Mesendoderm (in vitro differentiated cells): ENCODE measurements around the gene GIMAP2.

Experiments
- DNase-seq: peaks from one replicate; pipeline ENCODE4 v3.0.0; 2013
- H2AK5ac ChIP-seq: 2 replicates; pipeline ENCODE4 v1.6.1; 2013; ENCODE audit warnings: low read length, inconsistent platforms
- H2BK120ac ChIP-seq: 2 replicates; pipeline ENCODE4 v1.6.1; 2013; ENCODE audit warnings: low read depth, mild to moderate bottlenecking, low read length, moderate library complexity, mixed read lengths
- H2BK15ac ChIP-seq: replicated peaks from 2 replicates; pipeline ENCODE4 v1.6.1; 2013; ENCODE audit warnings: low read depth, mild to moderate bottlenecking, moderate library complexity
- H2BK5ac ChIP-seq: 2 replicates; pipeline ENCODE4 v1.6.1; 2013; ENCODE audit warnings: low read length, inconsistent platforms
- H3K18ac ChIP-seq: 2 replicates; pipeline ENCODE4 v1.6.1; 2013; ENCODE audit warnings: mild to moderate bottlenecking, low read length, mixed read lengths
- H3K23ac ChIP-seq: one replicate; pipeline ENCODE4 v1.6.1; 2013; ENCODE audit warnings: low read length
- H3K27ac ChIP-seq: 2 replicates; pipeline ENCODE4 v1.5.1; 2013; ENCODE audit warnings: low read depth, mild to moderate bottlenecking, inconsistent platforms, low read length, moderate library complexity
- H3K27me3 ChIP-seq: 2 replicates; pipeline ENCODE4 v1.6.1; 2013; ENCODE audit warnings: low read length, control low read depth, mild to moderate bottlenecking, inconsistent platforms; ENCODE audit not compliant: insufficient read depth, poor library complexity
- H3K36me3 ChIP-seq: 2 replicates; pipeline ENCODE4 v1.6.1; 2013; ENCODE audit warnings: low read length, inconsistent platforms; ENCODE audit not compliant: control insufficient read depth, insufficient read depth
- H3K4ac ChIP-seq: one replicate; pipeline ENCODE4 v1.6.1; 2013; ENCODE audit warnings: low read depth, mild to moderate bottlenecking, low read length, moderate library complexity
- H3K4me1 ChIP-seq: 2 replicates; pipeline ENCODE4 v1.6.1; 2013; ENCODE audit warnings: low read depth, low read length, inconsistent platforms; ENCODE audit not compliant: control insufficient read depth
- H3K4me2 ChIP-seq: 2 replicates; pipeline ENCODE4 v1.6.1; 2013; ENCODE audit warnings: low read length
- H3K4me3 ChIP-seq: 2 replicates; pipeline ENCODE4 v1.5.1; 2013; ENCODE audit warnings: mild to moderate bottlenecking, low read length
- H3K56ac ChIP-seq: one replicate; pipeline ENCODE4 v1.6.1; 2013; ENCODE audit warnings: low read length
- H3K79me1 ChIP-seq: 2 replicates; pipeline ENCODE4 v1.6.1; 2013; ENCODE audit warnings: low read length, inconsistent platforms
- H3K79me2 ChIP-seq: 2 replicates; pipeline ENCODE4 v1.6.1; 2013; ENCODE audit warnings: mild to moderate bottlenecking, low read length; ENCODE audit not compliant: control insufficient read depth, insufficient read depth
- H3K9ac ChIP-seq: 2 replicates; pipeline ENCODE4 v1.6.1; 2013; ENCODE audit warnings: low read length, inconsistent platforms
- H4K5ac ChIP-seq: one replicate; pipeline ENCODE4 v1.6.1; 2013; ENCODE audit warnings: low read length
- H4K8ac ChIP-seq: one replicate; pipeline ENCODE4 v1.6.1; 2013; ENCODE audit warnings: low read depth, mild to moderate bottlenecking, control low read depth, low read length, moderate library complexity
- WGBS: extraction: QIAGEN DNeasy Blood & Tissue Kit; methylation state at CpG from one replicate; pipeline ENCODE4 v1.1.7; 2013; ENCODE audit warnings: low lambda C conversion rate, missing lambda C conversion rate; ENCODE audit not compliant: insufficient coverage; ENCODE audit errors: extremely low coverage; 5-methylcytosine and 5-hydroxymethylcytosine counted together

Gene GIMAP2

GRCh38 chr7:150663802-150664494, 21.6 kb upstream of the GIMAP2 start:
- Histone ChIP-seq H2BK15ac (no peak overlapping the region), H3K4me2 (no peak overlapping the region), H2BK120ac (no peak overlapping the region), H3K4ac (no peak overlapping the region), H4K5ac (no peak overlapping the region), H3K4me1 (no peaks in the 10 kb centered on the region), H3K79me2 (no peaks in the 10 kb centered on the region), H3K27ac (no peak overlapping the region), H3K4me3 (no peak overlapping the region), H2AK5ac (no peak overlapping the region), H3K56ac (no peak overlapping the region), H3K9ac (no peak overlapping the region), H2BK5ac (no peak overlapping the region), H4K8ac (no peak overlapping the region), H3K23ac (no peak overlapping the region), H3K18ac (no peak overlapping the region), H3K79me1 (no peaks in the 10 kb centered on the region), H3K36me3 (no peaks in the 10 kb centered on the region), H3K27me3 (no peaks in the 10 kb centered on the region)
- no CpG with 5 or more reads among the region's 4 CpGs for WGBS
- DNase-seq, result no peak

- no peaks in the 10 kb centered on the region for H3K4me1 ChIP-seq
- no CpG with 5 or more reads among the region's 9 CpGs for WGBS
- no peak overlapping the region for H3K4me2 ChIP-seq
- H3K27me3 ChIP-seq, result no peaks in the 10 kb centered on the region
- H3K36me3 ChIP-seq, result no peaks in the 10 kb centered on the region
- H3K9ac ChIP-seq, result no peak overlapping the region
- no peak overlapping the region for H2AK5ac ChIP-seq
- H3K79me1 ChIP-seq, result no peaks in the 10 kb centered on the region
- H2BK5ac ChIP-seq, result no peak overlapping the region
- H4K5ac ChIP-seq, result no peak overlapping the region
- DNase-seq, result no peak
- H2BK120ac ChIP-seq, result no peak overlapping the region
- no peaks in the 10 kb centered on the region for H3K79me2 ChIP-seq
- no peak overlapping the region for H3K56ac ChIP-seq
- H3K4ac ChIP-seq, result no peak overlapping the region
- no peak overlapping the region for H3K27ac ChIP-seq
- no peak overlapping the region for H2BK15ac ChIP-seq
- no peak overlapping the region for H3K23ac ChIP-seq
- no peak overlapping the region for H3K4me3 ChIP-seq
- H3K18ac ChIP-seq, result no peak overlapping the region
- no peak overlapping the region for H4K8ac ChIP-seq
These were observed 20.3 kb upstream of the GIMAP2 start for GRCh38 chr7:150665089-150665748.

GRCh38 chr7:150665896-150666295, 19.6 kb upstream of the GIMAP2 start:
- no peak overlapping the region for H3K23ac ChIP-seq
- no peak overlapping the region for H2BK5ac ChIP-seq
- H3K79me1 ChIP-seq, result no peaks in the 10 kb centered on the region
- DNase-seq, result no peak
- no peak overlapping the region for H2AK5ac ChIP-seq
- no peaks in the 10 kb centered on the region for H3K79me2 ChIP-seq
- no peak overlapping the region for H2BK120ac ChIP-seq
- H3K4ac ChIP-seq, result no peak overlapping the region
- H2BK15ac ChIP-seq, result no peak overlapping the region
- WGBS, result no CpG with 5 or more reads among the region's 2 CpGs
- no peaks in the 10 kb centered on the region for H3K4me1 ChIP-seq
- no peak overlapping the region for H4K8ac ChIP-seq
- no peaks in the 10 kb centered on the region for H3K27me3 ChIP-seq
- H3K56ac ChIP-seq, result no peak overlapping the region
- no peak overlapping the region for H3K9ac ChIP-seq
- no peak overlapping the region for H3K18ac ChIP-seq
- no peak overlapping the region for H3K4me3 ChIP-seq
- H4K5ac ChIP-seq, result no peak overlapping the region
- no peak overlapping the region for H3K27ac ChIP-seq
- H3K4me2 ChIP-seq, result no peak overlapping the region
- H3K36me3 ChIP-seq, result no peaks in the 10 kb centered on the region

GRCh38 chr7:150666412-150666811, 19.1 kb upstream of the GIMAP2 start:
- Histone ChIP-seq H3K56ac (no peak overlapping the region), H3K79me2 (no peaks in the 10 kb centered on the region), H2BK5ac (no peak overlapping the region), H3K9ac (no peak overlapping the region), H3K4me3 (no peak overlapping the region), H3K23ac (no peak overlapping the region), H4K8ac (no peak overlapping the region), H3K79me1 (no peaks in the 10 kb centered on the region), H3K27ac (no peak overlapping the region), H2BK120ac (no peak overlapping the region), H2AK5ac (no peak overlapping the region), H3K27me3 (no peaks in the 10 kb centered on the region), H4K5ac (no peak overlapping the region), H3K4me1 (no peaks in the 10 kb centered on the region), H3K36me3 (no peaks in the 10 kb centered on the region), H2BK15ac (no peak overlapping the region), H3K4me2 (no peak overlapping the region), H3K4ac (no peak overlapping the region), H3K18ac (no peak overlapping the region)
- DNase-seq, result no peak

GRCh38 chr7:150668472-150668911, 17.0 kb upstream of the GIMAP2 start:
- Histone ChIP-seq H3K79me2 (no peaks in the 10 kb centered on the region), H4K8ac (no peak overlapping the region), H4K5ac (no peak overlapping the region), H2BK15ac (no peak overlapping the region), H2BK5ac (no peak overlapping the region), H3K36me3 (no peaks in the 10 kb centered on the region), H3K4me1 (no peaks in the 10 kb centered on the region), H2BK120ac (no peak overlapping the region), H3K56ac (no peak overlapping the region), H3K27ac (no peak overlapping the region), H3K18ac (no peak overlapping the region), H3K4me3 (no peak overlapping the region), H2AK5ac (no peak overlapping the region), H3K9ac (no peak overlapping the region), H3K79me1 (no peaks in the 10 kb centered on the region), H3K27me3 (no peaks in the 10 kb centered on the region), H3K23ac (no peak overlapping the region), H3K4ac (no peak overlapping the region), H3K4me2 (no peak overlapping the region)
- no CpG with 5 or more reads among the region's 1 CpG for WGBS
- DNase-seq, result no peak

GRCh38 chr7:150668977-150669376, 16.5 kb upstream of the GIMAP2 start:
- Histone ChIP-seq H2BK15ac (no peak overlapping the region), H4K8ac (no peak overlapping the region), H3K4me3 (no peak overlapping the region), H3K23ac (no peak overlapping the region), H3K4me2 (no peak overlapping the region), H3K4ac (no peak overlapping the region), H3K4me1 (no peaks in the 10 kb centered on the region), H2BK5ac (no peak overlapping the region), H3K56ac (no peak overlapping the region), H3K9ac (no peak overlapping the region), H4K5ac (no peak overlapping the region), H3K27me3 (no peaks in the 10 kb centered on the region), H2AK5ac (no peak overlapping the region), H2BK120ac (no peak overlapping the region), H3K36me3 (no peaks in the 10 kb centered on the region), H3K79me1 (no peaks in the 10 kb centered on the region), H3K18ac (no peak overlapping the region), H3K27ac (no peak overlapping the region), H3K79me2 (no peaks in the 10 kb centered on the region)
- no peak for DNase-seq
